ENCODE data around the gene PEX7.

PEX7 gene, protein sequence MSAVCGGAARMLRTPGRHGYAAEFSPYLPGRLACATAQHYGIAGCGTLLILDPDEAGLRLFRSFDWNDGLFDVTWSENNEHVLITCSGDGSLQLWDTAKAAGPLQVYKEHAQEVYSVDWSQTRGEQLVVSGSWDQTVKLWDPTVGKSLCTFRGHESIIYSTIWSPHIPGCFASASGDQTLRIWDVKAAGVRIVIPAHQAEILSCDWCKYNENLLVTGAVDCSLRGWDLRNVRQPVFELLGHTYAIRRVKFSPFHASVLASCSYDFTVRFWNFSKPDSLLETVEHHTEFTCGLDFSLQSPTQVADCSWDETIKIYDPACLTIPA

DNA sequence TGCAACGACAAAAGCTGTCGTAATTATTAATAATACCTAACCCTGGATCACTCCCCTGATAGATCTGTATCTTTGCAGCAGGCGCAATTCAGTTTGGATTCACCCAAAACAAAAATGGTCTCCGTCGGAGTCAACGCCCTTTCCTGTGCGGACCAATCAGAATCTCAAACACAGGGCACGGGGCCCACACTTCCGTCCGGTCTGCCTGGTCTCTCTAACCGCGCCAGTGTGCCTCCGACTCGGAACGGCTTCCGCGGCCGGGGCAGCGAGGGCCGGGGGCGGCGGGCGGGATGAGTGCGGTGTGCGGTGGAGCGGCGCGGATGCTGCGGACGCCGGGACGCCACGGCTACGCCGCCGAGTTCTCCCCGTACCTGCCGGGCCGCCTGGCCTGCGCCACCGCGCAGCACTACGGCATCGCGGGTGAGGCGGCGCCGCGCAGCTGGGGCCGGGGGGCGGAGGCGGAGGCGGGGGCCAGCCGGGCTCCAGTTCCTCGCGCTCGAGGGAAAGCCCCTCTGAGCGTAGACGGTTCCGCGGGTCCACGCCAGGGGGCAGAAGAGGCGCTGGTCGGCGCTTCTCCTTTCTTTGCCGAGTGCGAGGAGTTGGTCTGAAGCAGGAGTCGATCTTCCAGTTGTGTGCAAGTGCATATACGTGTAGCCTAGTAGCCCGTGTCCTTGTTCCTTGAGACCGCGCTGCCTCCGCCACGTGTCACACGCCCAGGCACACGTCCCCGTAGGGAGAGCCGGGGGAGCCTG, at the start of gene PEX7:
PEX7 (plus strand) TSS at position 217 of the 752 bp plus-strand sequence; CDS start at position 291, 74 bp downstream.
- peaks cover 43% of the 10 kb centered on the region for H3K27me3 ChIP-seq (ENCODE audit: insufficient read depth, low read length, poor library complexity, severe bottlenecking)
- peak within 1 kb of the TSS; percentile 79 for H3K9ac ChIP-seq (ENCODE audit: low read depth, low read length, poor library complexity, severe bottlenecking)
- H2AFZ ChIP-seq (ENCODE audit: low read length): peak within 1 kb of the TSS; percentile 100
- no peaks in the 10 kb centered on the region for H3K79me2 ChIP-seq (ENCODE audit: insufficient read depth, low read length)
- H3K4me2 ChIP-seq (ENCODE audit: low read depth, low read length, poor library complexity, severe bottlenecking): peak within 1 kb of the TSS; percentile 87
- H3K4me3 ChIP-seq (ENCODE audit: low read length, poor library complexity, severe bottlenecking): peak within 1 kb of the TSS; percentile 92
- 0 out of 2 replicates have a peak, but pooled peaks cover 5% of the 10 kb centered on the region for H3F3A ChIP-seq (ENCODE audit: low read depth)
- H3K9me3 ChIP-seq (ENCODE audit: insufficient read depth, low read depth, low read length): no peaks in the 10 kb centered on the region
- no peaks in the 10 kb centered on the region for H4K20me1 ChIP-seq (ENCODE audit: insufficient read depth, low read length, poor library complexity, severe bottlenecking)
- H3K9me2 ChIP-seq (replicated peaks; ENCODE audit: low read depth, low read length): no peaks in the 10 kb centered on the region; the same call in 1 of the 2 replicates
- TF ChIP-seq EZH2phosphoT487 (IDR thresholded peaks at IDR 0.05; ENCODE audit: borderline replicate concordance): no peak
- TF ChIP-seq, protein P1, sequence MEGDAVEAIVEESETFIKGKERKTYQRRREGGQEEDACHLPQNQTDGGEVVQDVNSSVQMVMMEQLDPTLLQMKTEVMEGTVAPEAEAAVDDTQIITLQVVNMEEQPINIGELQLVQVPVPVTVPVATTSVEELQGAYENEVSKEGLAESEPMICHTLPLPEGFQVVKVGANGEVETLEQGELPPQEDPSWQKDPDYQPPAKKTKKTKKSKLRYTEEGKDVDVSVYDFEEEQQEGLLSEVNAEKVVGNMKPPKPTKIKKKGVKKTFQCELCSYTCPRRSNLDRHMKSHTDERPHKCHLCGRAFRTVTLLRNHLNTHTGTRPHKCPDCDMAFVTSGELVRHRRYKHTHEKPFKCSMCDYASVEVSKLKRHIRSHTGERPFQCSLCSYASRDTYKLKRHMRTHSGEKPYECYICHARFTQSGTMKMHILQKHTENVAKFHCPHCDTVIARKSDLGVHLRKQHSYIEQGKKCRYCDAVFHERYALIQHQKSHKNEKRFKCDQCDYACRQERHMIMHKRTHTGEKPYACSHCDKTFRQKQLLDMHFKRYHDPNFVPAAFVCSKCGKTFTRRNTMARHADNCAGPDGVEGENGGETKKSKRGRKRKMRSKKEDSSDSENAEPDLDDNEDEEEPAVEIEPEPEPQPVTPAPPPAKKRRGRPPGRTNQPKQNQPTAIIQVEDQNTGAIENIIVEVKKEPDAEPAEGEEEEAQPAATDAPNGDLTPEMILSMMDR (conservative IDR thresholded peaks at IDR 0.05; ENCODE audit: low read length): peak; percentile 67
- H3K36me3 ChIP-seq (ENCODE audit: insufficient read depth, low read length): no peaks in the 10 kb centered on the region
- H3K4me1 ChIP-seq (ENCODE audit: insufficient read depth, low read length, poor library complexity, severe bottlenecking): peaks cover 12% of the 10 kb centered on the region

DNA sequence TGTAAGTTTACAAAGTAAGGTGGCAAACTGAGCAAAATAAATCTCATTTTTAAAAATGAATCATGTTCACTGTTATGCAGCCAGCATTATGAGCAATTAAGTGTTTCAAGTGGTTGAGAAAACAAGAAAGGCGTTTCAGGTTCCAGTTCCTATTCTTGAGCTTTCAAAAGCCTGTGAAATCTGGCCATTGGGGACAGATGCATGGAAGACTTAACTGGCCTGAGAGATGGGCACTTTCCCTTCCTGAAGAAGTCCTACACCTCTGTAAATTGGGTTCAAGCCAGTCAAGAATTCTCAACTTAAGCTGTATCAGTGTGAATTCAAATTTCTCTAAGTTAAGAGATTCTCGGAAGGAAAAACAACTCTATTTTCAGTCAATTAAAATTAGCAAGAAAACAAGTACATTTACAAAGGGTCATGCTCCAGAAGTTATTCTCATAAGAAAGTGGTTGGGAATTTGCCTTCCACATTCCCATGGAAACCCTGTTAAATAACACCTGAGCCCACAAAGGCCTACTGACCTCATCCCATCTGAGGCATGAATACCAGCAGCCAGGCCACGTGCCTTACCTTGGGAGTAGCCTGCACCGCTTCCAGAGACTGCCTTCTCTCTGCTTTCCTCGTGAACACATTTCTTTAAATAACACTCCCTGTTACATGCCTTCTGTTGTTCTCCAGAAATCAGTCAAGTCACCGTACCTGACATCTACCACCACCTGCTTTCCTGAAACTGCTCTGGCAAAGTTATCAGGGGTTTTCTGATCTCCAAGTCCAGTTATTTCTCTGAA, 49.5 kb upstream of the PEX7 start:
- no peaks in the 10 kb centered on the region for H3K27me3 ChIP-seq (ENCODE audit: insufficient read depth, low read length, poor library complexity, severe bottlenecking)
- TF ChIP-seq EZH2phosphoT487 (IDR thresholded peaks at IDR 0.05; ENCODE audit: borderline replicate concordance): no peak
- TF ChIP-seq, protein P1 (conservative IDR thresholded peaks at IDR 0.05; ENCODE audit: low read length): no peak
- no peak overlapping the region for H2AFZ ChIP-seq (ENCODE audit: low read length)
- no peak overlapping the region for H3K9ac ChIP-seq (ENCODE audit: low read depth, low read length, poor library complexity, severe bottlenecking)
- H3K4me1 ChIP-seq (ENCODE audit: insufficient read depth, low read length, poor library complexity, severe bottlenecking): no peaks in the 10 kb centered on the region
- no peaks in the 10 kb centered on the region for H3K79me2 ChIP-seq (ENCODE audit: insufficient read depth, low read length)
- H3K9me3 ChIP-seq (ENCODE audit: insufficient read depth, low read depth, low read length): no peaks in the 10 kb centered on the region
- H3F3A ChIP-seq (ENCODE audit: low read depth): no peaks in the 10 kb centered on the region
- H3K36me3 ChIP-seq (ENCODE audit: insufficient read depth, low read length): no peaks in the 10 kb centered on the region
- no peaks in the 10 kb centered on the region for H3K9me2 ChIP-seq (replicated peaks; ENCODE audit: low read depth, low read length)
- no peak overlapping the region for H3K4me3 ChIP-seq (ENCODE audit: low read length, poor library complexity, severe bottlenecking)
- no peaks in the 10 kb centered on the region for H4K20me1 ChIP-seq (ENCODE audit: insufficient read depth, low read length, poor library complexity, severe bottlenecking)
- H3K4me2 ChIP-seq (ENCODE audit: low read depth, low read length, poor library complexity, severe bottlenecking): no peak overlapping the region

DNA sequence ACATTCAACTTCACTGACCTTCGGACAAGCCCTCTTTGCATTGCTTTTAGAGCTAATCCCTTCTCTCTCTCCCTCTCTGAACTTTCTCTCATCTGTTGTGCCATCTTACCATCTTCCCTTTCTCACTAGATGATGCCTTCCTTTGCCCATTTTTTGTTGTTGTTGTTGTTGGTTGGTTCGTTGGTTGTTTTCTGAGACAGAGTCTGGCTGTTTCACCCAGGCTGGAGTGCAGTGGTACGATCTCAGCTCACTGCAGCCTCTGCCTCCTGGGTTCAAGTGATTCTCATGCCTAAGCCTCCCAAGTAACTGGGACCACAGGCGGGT, 49.0 kb upstream of the PEX7 start:
- H3K4me1 ChIP-seq (ENCODE audit: insufficient read depth, low read length, poor library complexity, severe bottlenecking): no peaks in the 10 kb centered on the region
- no peak overlapping the region for H3K4me2 ChIP-seq (ENCODE audit: low read depth, low read length, poor library complexity, severe bottlenecking)
- H3K4me3 ChIP-seq (ENCODE audit: low read length, poor library complexity, severe bottlenecking): no peak overlapping the region
- no peak overlapping the region for H3K9ac ChIP-seq (ENCODE audit: low read depth, low read length, poor library complexity, severe bottlenecking)
- H3K27me3 ChIP-seq (ENCODE audit: insufficient read depth, low read length, poor library complexity, severe bottlenecking): no peaks in the 10 kb centered on the region
- H3K36me3 ChIP-seq (ENCODE audit: insufficient read depth, low read length): no peaks in the 10 kb centered on the region
- no peaks in the 10 kb centered on the region for H3F3A ChIP-seq (ENCODE audit: low read depth)
- H3K79me2 ChIP-seq (ENCODE audit: insufficient read depth, low read length): no peaks in the 10 kb centered on the region
- TF ChIP-seq EZH2phosphoT487 (IDR thresholded peaks at IDR 0.05; ENCODE audit: borderline replicate concordance): no peak
- TF ChIP-seq, protein P1 (conservative IDR thresholded peaks at IDR 0.05; ENCODE audit: low read length): no peak
- no peaks in the 10 kb centered on the region for H3K9me2 ChIP-seq (replicated peaks; ENCODE audit: low read depth, low read length)
- H3K9me3 ChIP-seq (ENCODE audit: insufficient read depth, low read depth, low read length): no peaks in the 10 kb centered on the region
- no peak overlapping the region for H2AFZ ChIP-seq (ENCODE audit: low read length)
- H4K20me1 ChIP-seq (ENCODE audit: insufficient read depth, low read length, poor library complexity, severe bottlenecking): no peaks in the 10 kb centered on the region

Measured in Loucy (cell line).